Stimulated activated CD4-positive, alpha-beta T cell treated with anti-CD3 and anti-CD28 coated beads, TNF-alpha, amount 100 ng/mL, for 24 hours (primary cell): ENCODE data around the gene CRIM1.
A peak's percentile ranks its signal among the peaks of the same experiment; 100 is the strongest.
"Not testable (repeated sequence)": the region's sequence is repeated elsewhere in the genome, so short reads cannot be mapped to it uniquely, and the experiment has no call there.

Experiments
- DNase-seq, 3 experiments: peaks; one replicate each; pipeline ENCODE4 v3.0.0-alpha.2; 2020; ENCODE audit warnings: low read depth in 3 of 3

CRIM1 gene

GRCh38 chr2:36352701-36353100 lies 2.9 kb upstream of the CRIM1 start:
- no peak for DNase-seq

GRCh38 chr2:36354811-36355150 lies 797 bp upstream of the CRIM1 start:
- no peak for DNase-seq

- DNase-seq = no peak
Observed at GRCh38 chr2:36355890-36356297, 316 bp downstream of the CRIM1 start.

- peak in 1 of 3 experiments; percentile 42 for DNase-seq
Observed at GRCh38 chr2:36356298-36356989, 866 bp downstream of the CRIM1 start.

GRCh38 chr2:36356990-36357846 lies 1.6 kb downstream of the CRIM1 start:
- peak in 1 of 3 experiments; percentile 38 for DNase-seq

- DNase-seq = no peak
Observed at GRCh38 chr2:36357847-36358659, 2.5 kb downstream of the CRIM1 start.

- DNase-seq = no peak
Observed at GRCh38 chr2:36359067-36359466, 3.5 kb downstream of the CRIM1 start.

GRCh38 chr2:36360063-36360462 lies 4.5 kb downstream of the CRIM1 start:
- no peak for DNase-seq

- no peak for DNase-seq
Observed at GRCh38 chr2:36360834-36361233, 5.3 kb downstream of the CRIM1 start.

GRCh38 chr2:36361396-36361795 lies 5.8 kb downstream of the CRIM1 start:
- no peak for DNase-seq

GRCh38 chr2:36362291-36362690 lies 6.7 kb downstream of the CRIM1 start:
- DNase-seq = no peak

- DNase-seq = not testable (repeated sequence)
Observed at GRCh38 chr2:36363085-36363484, 7.5 kb downstream of the CRIM1 start.

GRCh38 chr2:36366491-36367120 lies 11.0 kb downstream of the CRIM1 start:
- DNase-seq = no peak

- no peak for DNase-seq
Observed at GRCh38 chr2:36367486-36367885, 11.9 kb downstream of the CRIM1 start.

- DNase-seq = no peak
Observed at GRCh38 chr2:36367895-36368353, 12.3 kb downstream of the CRIM1 start.

GRCh38 chr2:36368438-36368837 lies 12.9 kb downstream of the CRIM1 start:
- no peak for DNase-seq

GRCh38 chr2:36369163-36369562 lies 13.6 kb downstream of the CRIM1 start:
- DNase-seq = no peak

- DNase-seq = no peak
Observed at GRCh38 chr2:36369716-36370115, 14.1 kb downstream of the CRIM1 start.

- DNase-seq = no peak
Observed at GRCh38 chr2:36370281-36370680, 14.7 kb downstream of the CRIM1 start.

- no peak for DNase-seq
Observed at GRCh38 chr2:36371070-36371874, 15.7 kb downstream of the CRIM1 start.

- no peak for DNase-seq
Observed at GRCh38 chr2:36371928-36372391, 16.4 kb downstream of the CRIM1 start.
